OCI-LY7 (cell line): ENCODE results near the gene ABCA3.

Experiments
- CTCF ChIP-seq: fragments of 200-600 bp; sonication (generic); conservative IDR thresholded peaks from 2 replicates; pipeline ENCODE4 v1.5.1; 2014; ENCODE audit warnings: mild to moderate bottlenecking, antibody characterized with exemption, low read length, moderate library complexity, mixed read lengths
- EZH2phosphoT487 ChIP-seq: fragments of 200-600 bp; sonication (generic); IDR thresholded peaks from 2 replicates; pipeline ENCODE4 v1.6.1; 2018; ENCODE audit warnings: low read depth, borderline replicate concordance, mild to moderate bottlenecking, mixed run types, antibody characterized with exemption, low read length, moderate library complexity, mixed read lengths

GRCh38 chr16:2331931-2332267 lies 8.6 kb downstream of the ABCA3 start:
- TF ChIP-seq CTCF (no peak), EZH2phosphoT487 (no peak)
